ENCODE measurements around the gene GRIK4. TPM values are rescaled to one million over a fixed set of nuclear protein-coding genes. Genes with fewer than 3 reads are reported as not detected.

GRIK4 gene
- total and polyA plus RNA-seq, 2 experiments from 2014 or later: 0.28 to 0.45 TPM

- Histone ChIP-seq H3K36me3 (no peaks in the 10 kb centered on the region), H3K27me3 (peaks cover 72% of the 10 kb centered on the region)
- peak in 1 of 2 donors; percentile 47 for DNase-seq (ENCODE audit: low read depth in 1 of 2, low spot score in 1 of 2)
These were observed 6.3 kb downstream of the GRIK4 start for GRCh38 chr11:120517801-120518291.

GRCh38 chr11:120518356-120518755, 6.8 kb downstream of the GRIK4 start:
- no peaks in the 10 kb centered on the region for H3K36me3 ChIP-seq
- H3K27ac ChIP-seq: no peak overlapping the region
- no peaks in the 10 kb centered on the region for H3K9me3 ChIP-seq (ENCODE audit: low read depth)
- peaks cover 17% of the 10 kb centered on the region for H3K4me1 ChIP-seq (ENCODE audit: low read depth)
- TF ChIP-seq CTCF (IDR thresholded peaks at IDR 0.05; ENCODE audit: low read depth, low read length): no peak
- peaks cover 72% of the 10 kb centered on the region for H3K27me3 ChIP-seq
- no peak for DNase-seq (ENCODE audit: low read depth in 1 of 2, low spot score in 1 of 2)
- no peak overlapping the region for H3K4me3 ChIP-seq

More at GRCh38 chr11:120517801-120518291, 6.3 kb downstream of the GRIK4 start:
- no peak overlapping the region for H3K4me3 ChIP-seq
- H3K9me3 ChIP-seq (ENCODE audit: low read depth): no peaks in the 10 kb centered on the region
- H3K27ac ChIP-seq: no peak overlapping the region
- H3K4me1 ChIP-seq (ENCODE audit: low read depth): peaks cover 17% of the 10 kb centered on the region
- TF ChIP-seq CTCF (IDR thresholded peaks at IDR 0.05; ENCODE audit: low read depth, low read length): no peak

- Histone ChIP-seq H3K4me3 (no peak overlapping the region), H3K27ac (no peak overlapping the region)
These were observed 7.9 kb downstream of the GRIK4 start for GRCh38 chr11:120519474-120519873.

GRCh38 chr11:120520091-120520822, 8.7 kb downstream of the GRIK4 start:
- Histone ChIP-seq H3K4me3 (no peak overlapping the region), H3K27ac (no peak overlapping the region), H3K4me1 (ENCODE audit: low read depth) (peaks cover 17% of the 10 kb centered on the region), H3K36me3 (no peaks in the 10 kb centered on the region), H3K9me3 (ENCODE audit: low read depth) (no peaks in the 10 kb centered on the region), H3K27me3 (peaks cover 64% of the 10 kb centered on the region)
- no peak for DNase-seq (ENCODE audit: low read depth in 1 of 2, low spot score in 1 of 2)
- no peak for TF ChIP-seq CTCF (IDR thresholded peaks at IDR 0.05; ENCODE audit: low read depth, low read length)

More at GRCh38 chr11:120519474-120519873, 7.9 kb downstream of the GRIK4 start:
- no peak for TF ChIP-seq CTCF (IDR thresholded peaks at IDR 0.05; ENCODE audit: low read depth, low read length)
- H3K9me3 ChIP-seq (ENCODE audit: low read depth): no peaks in the 10 kb centered on the region
- no peak for DNase-seq (ENCODE audit: low read depth in 1 of 2, low spot score in 1 of 2)
- H3K36me3 ChIP-seq: no peaks in the 10 kb centered on the region
- peaks cover 64% of the 10 kb centered on the region for H3K27me3 ChIP-seq
- peaks cover 17% of the 10 kb centered on the region for H3K4me1 ChIP-seq (ENCODE audit: low read depth)

- Histone ChIP-seq H3K27me3 (peaks cover 58% of the 10 kb centered on the region), H3K27ac (no peak overlapping the region), H3K36me3 (no peaks in the 10 kb centered on the region), H3K4me1 (ENCODE audit: low read depth) (peaks cover 16% of the 10 kb centered on the region), H3K4me3 (no peak overlapping the region), H3K9me3 (ENCODE audit: low read depth) (no peaks in the 10 kb centered on the region)
- TF ChIP-seq CTCF (IDR thresholded peaks at IDR 0.05; ENCODE audit: low read depth, low read length): no peak
- no peak for DNase-seq (ENCODE audit: low read depth in 1 of 2, low spot score in 1 of 2)
These were observed 9.6 kb downstream of the GRIK4 start for GRCh38 chr11:120521176-120521575.
